ENCODE data around the gene MTX2. TPM values are rescaled to one million over a fixed set of nuclear protein-coding genes. Genes with fewer than 3 reads are reported as not detected.

The MTX2 gene
- total RNA-seq, 1 experiment from 2014 or later: 33.7 TPM

DNA sequence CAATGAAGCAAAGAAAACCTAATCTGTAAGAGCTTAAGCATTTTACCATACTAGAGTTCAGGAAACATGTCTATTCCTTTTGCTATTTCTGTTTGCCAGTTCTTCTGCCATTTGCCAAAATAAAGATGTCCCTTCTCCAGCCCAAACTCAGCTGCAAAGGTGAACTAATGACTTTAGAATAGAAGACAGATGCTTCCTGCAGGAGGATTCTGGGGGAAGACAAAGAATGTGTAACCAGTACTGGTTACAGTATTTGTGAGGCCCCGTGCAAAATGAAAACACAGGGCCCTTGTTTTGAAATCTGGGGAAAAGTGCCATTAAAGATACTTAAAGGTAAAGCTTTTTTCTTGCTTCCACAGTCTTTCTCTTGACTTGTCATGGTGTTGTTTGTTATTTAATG lies 34.3 kb upstream of the MTX2 start:
- BruUV-seq (replicated peaks): no TSS peak
- intact Hi-C loops (cut with micrococcal nuclease; ENCODE audit: unreplicated experiment): no loop called here
- DNase-seq: no peak
- Mint-ChIP-seq H3K27me3 (ENCODE audit: insufficient read depth, unreplicated experiment) (peaks cover 28% of the 10 kb centered on the region), H3K27ac (ENCODE audit: unreplicated experiment) (no peak overlapping the region), H3K4me3 (ENCODE audit: unreplicated experiment) (no peak overlapping the region), H3K9me3 (ENCODE audit: unreplicated experiment) (no peaks in the 10 kb centered on the region), H3K4me1 (ENCODE audit: low read depth, unreplicated experiment) (no peaks in the 10 kb centered on the region), H3K36me3 (ENCODE audit: insufficient read depth, unreplicated experiment) (no peaks in the 10 kb centered on the region)
- ChIA-PET CTCF (no interaction called here), POLR2A (no interaction called here)
- no peaks in the 10 kb centered on the region for H3K4me1 ChIP-seq
- H3K4me3 ChIP-seq (ENCODE audit: low read depth, low read length): no peak overlapping the region
- TF ChIP-seq, protein P1, sequence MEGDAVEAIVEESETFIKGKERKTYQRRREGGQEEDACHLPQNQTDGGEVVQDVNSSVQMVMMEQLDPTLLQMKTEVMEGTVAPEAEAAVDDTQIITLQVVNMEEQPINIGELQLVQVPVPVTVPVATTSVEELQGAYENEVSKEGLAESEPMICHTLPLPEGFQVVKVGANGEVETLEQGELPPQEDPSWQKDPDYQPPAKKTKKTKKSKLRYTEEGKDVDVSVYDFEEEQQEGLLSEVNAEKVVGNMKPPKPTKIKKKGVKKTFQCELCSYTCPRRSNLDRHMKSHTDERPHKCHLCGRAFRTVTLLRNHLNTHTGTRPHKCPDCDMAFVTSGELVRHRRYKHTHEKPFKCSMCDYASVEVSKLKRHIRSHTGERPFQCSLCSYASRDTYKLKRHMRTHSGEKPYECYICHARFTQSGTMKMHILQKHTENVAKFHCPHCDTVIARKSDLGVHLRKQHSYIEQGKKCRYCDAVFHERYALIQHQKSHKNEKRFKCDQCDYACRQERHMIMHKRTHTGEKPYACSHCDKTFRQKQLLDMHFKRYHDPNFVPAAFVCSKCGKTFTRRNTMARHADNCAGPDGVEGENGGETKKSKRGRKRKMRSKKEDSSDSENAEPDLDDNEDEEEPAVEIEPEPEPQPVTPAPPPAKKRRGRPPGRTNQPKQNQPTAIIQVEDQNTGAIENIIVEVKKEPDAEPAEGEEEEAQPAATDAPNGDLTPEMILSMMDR (IDR thresholded peaks at IDR 0.05; ENCODE audit: insufficient read depth in 1 of 2, low read depth in 1 of 2, low read length in 1 of 2, severe bottlenecking in 1 of 2, unreplicated experiment in 1 of 2): no peak
- no peaks in the 10 kb centered on the region; the same call in 1 of the 2 replicates for H3K27me3 ChIP-seq (replicated peaks; ENCODE audit: control insufficient read depth, insufficient read depth, low read length)
- H3K36me3 ChIP-seq (ENCODE audit: control insufficient read depth, insufficient read depth, low read length): no peaks in the 10 kb centered on the region
- H3K9me3 ChIP-seq: no peaks in the 10 kb centered on the region

DNA sequence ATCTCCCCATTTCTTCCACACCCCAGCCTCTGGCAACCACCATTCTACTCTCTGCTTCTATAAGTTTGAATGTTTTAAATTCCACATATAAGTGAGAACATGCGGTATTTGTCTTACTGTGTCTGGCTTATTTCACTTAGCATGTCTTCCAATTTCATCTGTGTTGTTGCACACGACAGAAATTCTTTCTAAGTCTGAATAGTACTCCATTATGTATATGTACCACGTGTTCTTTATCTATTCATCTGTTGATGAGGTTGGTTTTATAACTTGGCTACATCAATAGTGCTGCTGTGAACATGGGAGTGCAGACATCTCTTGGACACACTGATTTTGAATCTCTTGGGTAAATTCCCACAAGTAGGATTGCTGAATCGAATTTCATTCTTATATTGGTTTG lies 31.8 kb upstream of the MTX2 start:
- Histone ChIP-seq H3K27me3 (replicated peaks; ENCODE audit: control insufficient read depth, insufficient read depth, low read length) (no peaks in the 10 kb centered on the region; the same call in 1 of the 2 replicates), H3K4me3 (ENCODE audit: low read depth, low read length) (no peak overlapping the region), H3K9me3 (no peaks in the 10 kb centered on the region), H3K4me1 (no peaks in the 10 kb centered on the region), H3K36me3 (ENCODE audit: control insufficient read depth, insufficient read depth, low read length) (no peaks in the 10 kb centered on the region)
- no TSS peak for BruUV-seq (replicated peaks)
- CTCF ChIA-PET: no interaction called here
- H3K9me3 Mint-ChIP-seq (ENCODE audit: unreplicated experiment): no peaks in the 10 kb centered on the region
- H3K4me1 Mint-ChIP-seq (ENCODE audit: low read depth, unreplicated experiment): no peaks in the 10 kb centered on the region
- H3K27me3 Mint-ChIP-seq (ENCODE audit: insufficient read depth, unreplicated experiment): peaks cover 25% of the 10 kb centered on the region
- intact Hi-C loops (cut with micrococcal nuclease; ENCODE audit: unreplicated experiment): no loop called here
- TF ChIP-seq, protein P1 (IDR thresholded peaks at IDR 0.05; ENCODE audit: insufficient read depth in 1 of 2, low read depth in 1 of 2, low read length in 1 of 2, severe bottlenecking in 1 of 2, unreplicated experiment in 1 of 2): no peak
- POLR2A ChIA-PET: no interaction called here
- no peaks in the 10 kb centered on the region for H3K36me3 Mint-ChIP-seq (ENCODE audit: insufficient read depth, unreplicated experiment)
- no peak overlapping the region for H3K27ac Mint-ChIP-seq (ENCODE audit: unreplicated experiment)
- H3K4me3 Mint-ChIP-seq (ENCODE audit: unreplicated experiment): no peak overlapping the region
- no peak for DNase-seq

DNA sequence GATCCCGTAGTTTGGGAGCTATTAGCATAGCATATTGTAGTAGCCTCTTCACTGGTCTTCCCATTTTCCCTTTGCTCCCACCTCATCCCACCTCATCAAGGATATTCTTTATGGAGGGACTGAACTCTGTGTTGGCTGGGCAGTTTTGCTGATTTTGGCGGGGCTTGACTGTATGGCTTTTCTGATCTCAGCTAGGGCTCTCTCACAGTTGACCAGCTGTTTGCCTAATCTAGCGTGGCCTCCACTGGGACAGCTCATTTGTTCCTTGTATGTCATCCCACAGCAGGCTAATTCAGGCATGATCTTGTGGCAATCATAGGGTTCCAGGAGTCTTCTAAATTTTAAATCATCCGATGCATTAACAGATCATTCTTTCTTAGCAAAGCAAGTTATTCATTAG lies 30.2 kb upstream of the MTX2 start:
- Mint-ChIP-seq H3K9me3 (ENCODE audit: unreplicated experiment) (no peaks in the 10 kb centered on the region), H3K27ac (ENCODE audit: unreplicated experiment) (no peak overlapping the region), H3K27me3 (ENCODE audit: insufficient read depth, unreplicated experiment) (peaks cover 20% of the 10 kb centered on the region), H3K36me3 (ENCODE audit: insufficient read depth, unreplicated experiment) (no peaks in the 10 kb centered on the region), H3K4me1 (ENCODE audit: low read depth, unreplicated experiment) (no peaks in the 10 kb centered on the region), H3K4me3 (ENCODE audit: unreplicated experiment) (no peak overlapping the region)
- no peak for DNase-seq
- no peak overlapping the region for H3K4me3 ChIP-seq (ENCODE audit: low read depth, low read length)
- ChIA-PET CTCF (no interaction called here), POLR2A (no interaction called here)
- no TSS peak for BruUV-seq (replicated peaks)
- intact Hi-C loops (cut with micrococcal nuclease; ENCODE audit: unreplicated experiment): no loop called here
- no peaks in the 10 kb centered on the region for H3K4me1 ChIP-seq
- no peaks in the 10 kb centered on the region; the same call in 1 of the 2 replicates for H3K27me3 ChIP-seq (replicated peaks; ENCODE audit: control insufficient read depth, insufficient read depth, low read length)
- H3K9me3 ChIP-seq: no peaks in the 10 kb centered on the region
- no peaks in the 10 kb centered on the region for H3K36me3 ChIP-seq (ENCODE audit: control insufficient read depth, insufficient read depth, low read length)
- TF ChIP-seq, protein P1 (IDR thresholded peaks at IDR 0.05; ENCODE audit: insufficient read depth in 1 of 2, low read depth in 1 of 2, low read length in 1 of 2, severe bottlenecking in 1 of 2, unreplicated experiment in 1 of 2): no peak

All from Caco-2 (cell line).